GM21825 (cell line): ENCODE measurements around the gene ARHGEF28.
A peak's percentile ranks its signal among the peaks of the same experiment; 100 is the strongest.

ENCODE experiments used
- ATAC-seq: cut with Tn5 transposase; IDR thresholded peaks from one replicate; pipeline ENCODE4 v1.9.1; 2021; ENCODE audit warnings: mild to moderate bottlenecking, moderate library complexity; ENCODE audit not compliant: unreplicated experiment

The ARHGEF28 gene

GRCh38 chr5:73654171-73654811 is 28.3 kb downstream of the ARHGEF28 start:
- no peak for ATAC-seq

- no peak for ATAC-seq
These were observed 28.9 kb downstream of the ARHGEF28 start for GRCh38 chr5:73654819-73655318.

- ATAC-seq, result no peak
These were observed 29.6 kb downstream of the ARHGEF28 start for GRCh38 chr5:73655521-73656160.

GRCh38 chr5:73661753-73662152 is 35.8 kb downstream of the ARHGEF28 start:
- no peak for ATAC-seq

- ATAC-seq, result no peak
These were observed 37.3 kb downstream of the ARHGEF28 start for GRCh38 chr5:73663161-73663859.

- no peak for ATAC-seq
These were observed 37.9 kb downstream of the ARHGEF28 start for GRCh38 chr5:73663860-73664240.

- no peak for ATAC-seq
These were observed 38.8 kb downstream of the ARHGEF28 start for GRCh38 chr5:73664796-73665195.

GRCh38 chr5:73666891-73667290 is 40.9 kb downstream of the ARHGEF28 start:
- no peak for ATAC-seq

GRCh38 chr5:73668017-73668416 is 42.0 kb downstream of the ARHGEF28 start:
- ATAC-seq, result no peak

GRCh38 chr5:73668486-73669111 is 42.6 kb downstream of the ARHGEF28 start:
- ATAC-seq, result no peak

- no peak for ATAC-seq
These were observed 44.7 kb downstream of the ARHGEF28 start for GRCh38 chr5:73670731-73671130.

- ATAC-seq, result no peak
These were observed 46.1 kb downstream of the ARHGEF28 start for GRCh38 chr5:73672132-73672531.

- ATAC-seq, result no peak
These were observed 47.2 kb downstream of the ARHGEF28 start for GRCh38 chr5:73673161-73673591.

GRCh38 chr5:73674669-73675004 is 48.6 kb downstream of the ARHGEF28 start:
- no peak for ATAC-seq

- no peak for ATAC-seq
These were observed 52.3 kb downstream of the ARHGEF28 start for GRCh38 chr5:73678322-73678740.

- ATAC-seq, result no peak
These were observed 52.8 kb downstream of the ARHGEF28 start for GRCh38 chr5:73678807-73679206.

- ATAC-seq, result no peak
These were observed 56.2 kb downstream of the ARHGEF28 start for GRCh38 chr5:73682176-73682575.

- no peak for ATAC-seq
These were observed 58.7 kb downstream of the ARHGEF28 start for GRCh38 chr5:73684691-73685090.

- ATAC-seq, result no peak
These were observed 60.9 kb downstream of the ARHGEF28 start for GRCh38 chr5:73686912-73687311.

GRCh38 chr5:73687357-73687756 is 61.4 kb downstream of the ARHGEF28 start:
- ATAC-seq, result peak; percentile 65

GRCh38 chr5:73690015-73690414 is 64.0 kb downstream of the ARHGEF28 start:
- no peak for ATAC-seq
